HL-60 (cell line): ENCODE data around the gene NAE1.

ENCODE experiments used
- DNase-seq, 2 experiments: peaks; one replicate each; pipeline ENCODE4 v3.0.0-alpha.2; 2010 to 2020; ENCODE audit warnings: low read depth in 1 of 2, low spot score in 1 of 2
- H3K27ac ChIP-seq: fragments of 250-450 bp; sonication (Bioruptor Pico); replicated peaks from 2 replicates; pipeline ENCODE4 v1.5.1; 2020; ENCODE audit warnings: mild to moderate bottlenecking, moderate library complexity
- H3K27me3 ChIP-seq: fragments of 250-450 bp; sonication (Bioruptor Pico); 2 replicates; pipeline ENCODE4 v1.5.1; 2021; ENCODE audit warnings: mild to moderate bottlenecking, moderate library complexity; ENCODE audit not compliant: insufficient read depth, poor library complexity, severe bottlenecking
- H3K4me3 ChIP-seq: replicated peaks from 2 replicates; pipeline ENCODE4 v1.5.1; 2011; ENCODE audit warnings: mild to moderate bottlenecking, control low read depth, low read length; ENCODE audit not compliant: insufficient read depth
- GABPA ChIP-seq: IDR thresholded peaks from 2 replicates; pipeline ENCODE4 v1.6.1; 2012; ENCODE audit warnings: low read depth
- POLR2AphosphoS5 ChIP-seq: IDR thresholded peaks from 2 replicates; pipeline ENCODE4 v1.6.1; 2012; ENCODE audit warnings: low read depth
- REST ChIP-seq: IDR thresholded peaks from 2 replicates; pipeline ENCODE4 v1.6.1; 2012; ENCODE audit warnings: low read depth; ENCODE audit not compliant: insufficient replicate concordance
- SPI1 ChIP-seq: IDR thresholded peaks from 2 replicates; pipeline ENCODE4 v1.6.1; 2012; ENCODE audit warnings: low read depth, mild to moderate bottlenecking, borderline replicate concordance
- TF ChIP-seq, protein P1 (sequence below): IDR thresholded peaks from one replicate; pipeline ENCODE4 v1.5.1; 2011; ENCODE audit warnings: low read length, control low read depth, inconsistent platforms; ENCODE audit not compliant: insufficient read depth

Gene NAE1

DNA sequence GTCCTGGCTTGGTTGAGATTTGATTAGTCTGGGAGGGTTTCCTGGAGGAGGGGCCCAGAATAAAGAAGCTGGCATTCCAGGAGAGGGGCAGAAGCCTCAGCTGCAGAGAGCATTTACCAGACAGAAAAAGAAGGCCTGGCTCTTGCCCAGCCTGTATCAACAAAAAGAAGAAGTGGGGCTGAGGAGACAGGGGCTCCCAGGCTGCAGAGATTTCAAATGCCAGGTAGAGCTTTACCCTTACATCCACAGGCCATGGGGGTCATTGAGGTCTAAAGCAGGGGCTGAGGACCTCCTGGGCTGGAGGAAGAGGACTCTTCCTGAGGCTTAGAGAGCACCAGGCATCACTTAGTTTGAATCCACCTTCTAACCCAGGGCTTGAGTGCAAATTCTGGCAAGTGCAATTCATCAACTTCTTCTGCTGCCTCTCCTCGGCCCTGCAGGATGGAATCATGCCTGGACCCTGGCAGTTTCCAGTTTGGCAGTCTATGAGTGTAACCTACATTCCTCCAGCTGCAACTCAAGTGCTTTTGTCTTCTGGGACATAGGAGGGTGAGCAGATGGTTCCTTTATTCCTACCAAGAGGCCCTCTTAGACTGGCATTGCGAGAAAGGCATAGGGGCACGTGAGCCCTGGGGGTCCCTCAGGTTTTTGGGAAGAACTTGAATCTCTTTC, 28.8 kb upstream of the NAE1 start:
- TF ChIP-seq SPI1 (peak; percentile 69; the same call in 1 of the 2 replicates), REST (no peak), POLR2AphosphoS5 (no peak), GABPA (no peak)
- TF ChIP-seq, protein P1, sequence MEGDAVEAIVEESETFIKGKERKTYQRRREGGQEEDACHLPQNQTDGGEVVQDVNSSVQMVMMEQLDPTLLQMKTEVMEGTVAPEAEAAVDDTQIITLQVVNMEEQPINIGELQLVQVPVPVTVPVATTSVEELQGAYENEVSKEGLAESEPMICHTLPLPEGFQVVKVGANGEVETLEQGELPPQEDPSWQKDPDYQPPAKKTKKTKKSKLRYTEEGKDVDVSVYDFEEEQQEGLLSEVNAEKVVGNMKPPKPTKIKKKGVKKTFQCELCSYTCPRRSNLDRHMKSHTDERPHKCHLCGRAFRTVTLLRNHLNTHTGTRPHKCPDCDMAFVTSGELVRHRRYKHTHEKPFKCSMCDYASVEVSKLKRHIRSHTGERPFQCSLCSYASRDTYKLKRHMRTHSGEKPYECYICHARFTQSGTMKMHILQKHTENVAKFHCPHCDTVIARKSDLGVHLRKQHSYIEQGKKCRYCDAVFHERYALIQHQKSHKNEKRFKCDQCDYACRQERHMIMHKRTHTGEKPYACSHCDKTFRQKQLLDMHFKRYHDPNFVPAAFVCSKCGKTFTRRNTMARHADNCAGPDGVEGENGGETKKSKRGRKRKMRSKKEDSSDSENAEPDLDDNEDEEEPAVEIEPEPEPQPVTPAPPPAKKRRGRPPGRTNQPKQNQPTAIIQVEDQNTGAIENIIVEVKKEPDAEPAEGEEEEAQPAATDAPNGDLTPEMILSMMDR, result no peak
- no peak for DNase-seq
- Histone ChIP-seq H3K27me3 (no peaks in the 10 kb centered on the region), H3K27ac (no peak overlapping the region), H3K4me3 (no peak overlapping the region)

- Histone ChIP-seq H3K4me3 (no peak overlapping the region), H3K27me3 (no peaks in the 10 kb centered on the region), H3K27ac (no peak overlapping the region)
- TF ChIP-seq SPI1 (no peak), POLR2AphosphoS5 (no peak), GABPA (no peak), REST (no peak)
- TF ChIP-seq, protein P1, result no peak
- no peak for DNase-seq
These were observed 28.1 kb upstream of the NAE1 start for GRCh38 chr16:66858740-66859396.

- H3K27me3 ChIP-seq, result no peaks in the 10 kb centered on the region
- DNase-seq, result no peak
- TF ChIP-seq GABPA (no peak), SPI1 (no peak), POLR2AphosphoS5 (no peak), REST (no peak)
- TF ChIP-seq, protein P1, result no peak
- H3K27ac ChIP-seq, result no peak overlapping the region
- H3K4me3 ChIP-seq, result no peak overlapping the region
These were observed 26.7 kb upstream of the NAE1 start for GRCh38 chr16:66857437-66857836.
